ENCODE data around the gene ASH1L. TPM values are rescaled to one million over a fixed set of nuclear protein-coding genes. Genes with fewer than 3 reads are reported as not detected.

The ASH1L gene
- total RNA-seq, 1 experiment from 2014 or later: 30.5 TPM

- TF ChIP-seq ZFX (IDR thresholded peaks at IDR 0.05) (no peak), ATF3 (IDR thresholded peaks at IDR 0.05) (no peak), CEBPB (IDR thresholded peaks at IDR 0.05; ENCODE audit: low read depth) (no peak)
Observed at GRCh38 chr1:155466617-155466972, 96.0 kb downstream of the ASH1L start (continued).

- no peak overlapping the region for H3K27ac ChIP-seq (ENCODE audit: low read depth, low read length)
- RAD21 ChIA-PET (ENCODE audit: low non-redundant PET in 1 of 2, low total read pairs in 2 of 2, uncharacterized antibody in 2 of 2, unreplicated experiment in 2 of 2): no interaction called here
- peaks cover 10% of the 10 kb centered on the region for H4K20me1 ChIP-seq (ENCODE audit: insufficient read depth)
- no peaks in the 10 kb centered on the region for H3K9me3 ChIP-seq (ENCODE audit: control insufficient read depth in 1 of 2, insufficient read depth in 1 of 2, low read depth in 1 of 2, low read length in 2 of 2)
- H3K27me3 ChIP-seq (ENCODE audit: insufficient read depth, low read length): no peaks in the 10 kb centered on the region
- intact Hi-C loops (cut with micrococcal nuclease): no loop called here
- peaks cover 0 to 9% of the 10 kb centered on the region in 2 experiments; a peak in 1 of 4 replicates for H3K36me3 ChIP-seq (ENCODE audit: control insufficient read depth in 1 of 2, insufficient read depth in 2 of 2, low read length in 2 of 2)
- no peak overlapping the region for H3K9ac ChIP-seq (ENCODE audit: low read length)
- BruUV-seq (replicated peaks): no TSS peak
- no peak for DNase-seq (ENCODE audit: low read depth, low spot score)
- no peak overlapping the region for H3K4me3 ChIP-seq (replicated peaks in 1 of 2; ENCODE audit: low read depth in 1 of 2, low read length in 2 of 2)
- no peak overlapping the region for H3K4me2 ChIP-seq (ENCODE audit: low read length)
- no peak overlapping the region for H2AFZ ChIP-seq (ENCODE audit: low read depth, low read length, poor library complexity, severe bottlenecking)
- no peaks in the 10 kb centered on the region for H3K9me2 ChIP-seq (ENCODE audit: insufficient read depth)
- no peak for ATAC-seq
- no peak for TF ChIP-seq EZH2 (IDR thresholded peaks at IDR 0.05)
- no peak for TF ChIP-seq MAX (IDR thresholded peaks at IDR 0.05)
- TF ChIP-seq SP1 (IDR thresholded peaks at IDR 0.05; ENCODE audit: low read depth): no peak
- TF ChIP-seq SIN3A (IDR thresholded peaks at IDR 0.05; ENCODE audit: low read depth): no peak
- no peak for TF ChIP-seq REST (IDR thresholded peaks at IDR 0.05; ENCODE audit: low read depth)
- no peak for TF ChIP-seq EGR1 (IDR thresholded peaks at IDR 0.05; ENCODE audit: low read depth)
- no peak for TF ChIP-seq CBX3 (IDR thresholded peaks at IDR 0.05; ENCODE audit: low read depth)
- no peak for TF ChIP-seq JUND (IDR thresholded peaks at IDR 0.05)
- TF ChIP-seq ZNF274 (IDR thresholded peaks at IDR 0.05; ENCODE audit: low read depth, low read length): no peak
- TF ChIP-seq ZBTB33 (IDR thresholded peaks at IDR 0.05; ENCODE audit: extremely low read depth, insufficient replicate concordance, low read length): no peak
- no peak for TF ChIP-seq POLR2A (IDR thresholded peaks at IDR 0.05; ENCODE audit: borderline replicate concordance, extremely low read depth, insufficient read depth, insufficient read length)
- TF ChIP-seq ZFX (IDR thresholded peaks at IDR 0.05): no peak
- no peak for TF ChIP-seq SRF (IDR thresholded peaks at IDR 0.05; ENCODE audit: low read depth)
- POLR2A ChIA-PET: no interaction called here
- H3K79me2 ChIP-seq (ENCODE audit: insufficient read depth, low read length): peaks cover 34% of the 10 kb centered on the region
- peaks cover 0 to 7% of the 10 kb centered on the region in 2 experiments; a peak in 2 of 4 replicates for H3K4me1 ChIP-seq (ENCODE audit: control insufficient read depth in 1 of 2, insufficient read depth in 2 of 2, low read length in 2 of 2)
- CTCF ChIA-PET: no interaction called here
Observed at GRCh38 chr1:155463865-155464650, 98.5 kb downstream of the ASH1L start.

Data from HCT116 (cell line).